ENCODE results near the gene ADI1.

The ADI1 gene

GRCh38 chr2:3479430-3480320 is 39.7 kb downstream of the ADI1 start:
- Histone ChIP-seq H3K4me3 (no peak overlapping the region), H3K27ac (no peak overlapping the region)
- no peak for TF ChIP-seq CTCF (IDR thresholded peaks at IDR 0.05)
- DNase-seq (ENCODE audit: low spot score), result no peak

- H3K27ac ChIP-seq, result no peak overlapping the region
Measured at GRCh38 chr2:3478846-3479385, 40.4 kb downstream of the ADI1 start.

GRCh38 chr2:3476985-3477327 is 42.4 kb downstream of the ADI1 start:
- H3K27ac ChIP-seq, result peak overlapping the region in 1 of 2 donors; percentile 35
- no peak for DNase-seq (ENCODE audit: low spot score)
- TF ChIP-seq CTCF (IDR thresholded peaks at IDR 0.05), result no peak

More at GRCh38 chr2:3478846-3479385, 40.4 kb downstream of the ADI1 start:
- no peak overlapping the region for H3K4me3 ChIP-seq
- DNase-seq (ENCODE audit: low spot score), result no peak
- TF ChIP-seq CTCF (IDR thresholded peaks at IDR 0.05), result no peak

GRCh38 chr2:3476321-3476984 is 42.9 kb downstream of the ADI1 start:
- H3K4me3 ChIP-seq, result no peak overlapping the region
- DNase-seq (ENCODE audit: low spot score), result no peak
- peak overlapping the region; percentile 23 to 24 for H3K27ac ChIP-seq
- TF ChIP-seq CTCF (IDR thresholded peaks at IDR 0.05), result no peak

More at GRCh38 chr2:3476985-3477327, 42.4 kb downstream of the ADI1 start:
- no peak overlapping the region for H3K4me3 ChIP-seq

- H3K4me3 ChIP-seq, result no peak overlapping the region
- H3K27ac ChIP-seq, result no peak overlapping the region
- TF ChIP-seq CTCF (IDR thresholded peaks at IDR 0.05), result no peak
- DNase-seq (ENCODE audit: low spot score), result no peak
Measured at GRCh38 chr2:3475771-3476170, 43.6 kb downstream of the ADI1 start.

- H3K27ac ChIP-seq, result no peak overlapping the region
- DNase-seq (ENCODE audit: low spot score), result no peak
- TF ChIP-seq CTCF (IDR thresholded peaks at IDR 0.05), result no peak
- no peak overlapping the region for H3K4me3 ChIP-seq
Measured at GRCh38 chr2:3472966-3473365, 46.4 kb downstream of the ADI1 start.

Data from coronary artery (tissue), 2 donors.